AG04450 (cell line): Measurements from ENCODE around the gene SMIM14. TPM values are rescaled to one million over a fixed set of nuclear protein-coding genes. Genes with fewer than 3 reads are reported as not detected.
"Not testable (repeated sequence)": the region's sequence is repeated elsewhere in the genome, so short reads cannot be mapped to it uniquely, and the experiment has no call there.

Experiments
- CTCF ChIA-PET: fragments of 300-600, 350-600 bp; formaldehyde crosslinking; extraction: SDS; loops from one replicate; lab custom pipeline; 2022; ENCODE audit warnings: antibody characterized with exemption, inconsistent platforms; lab: Charles Lee
- POLR2A ChIA-PET: fragments of 350-600 bp; formaldehyde crosslinking; extraction: SDS; loops from one replicate; lab custom pipeline; 2021; ENCODE audit warnings: antibody characterized with exemption, inconsistent platforms; lab: Yijun Ruan, JAX
- DNase-seq: peaks from one replicate; pipeline ENCODE4 v3.0.0-alpha.2; 2011; ENCODE audit warnings: low read depth, low spot score
- H3K27ac ChIP-seq: one replicate; pipeline ENCODE4 v1.5.1; 2012; ENCODE audit warnings: low read depth, low read length, control low read depth
- H3K27me3 ChIP-seq: one replicate; pipeline ENCODE4 v1.6.0; 2012; ENCODE audit warnings: low read length; ENCODE audit not compliant: control insufficient read depth, insufficient read depth
- H3K4me3 ChIP-seq: 2 replicates; pipeline ENCODE4 v1.5.1; 2011; ENCODE audit warnings: mild to moderate bottlenecking, low read depth, low read length, control low read depth
- H3K9me3 ChIP-seq: 2 replicates; pipeline ENCODE4 v1.5.1; 2012; ENCODE audit warnings: low read length; ENCODE audit not compliant: control insufficient read depth, insufficient read depth
- polyA plus RNA-seq: library from polyadenylated mRNA; depleted of rRNA; stranded (reverse); fragments of >200 nt; gene quantifications from 2 replicates; pipeline ENCODE4 v1.2.3, GENCODE V29; 2011
- TF ChIP-seq, protein P1 (sequence below): IDR thresholded peaks from 2 replicates; pipeline ENCODE4 v1.5.1; 2011; ENCODE audit warnings: low read depth, low read length, control low read depth, inconsistent platforms

Gene SMIM14
- polyA plus RNA-seq, 1 experiment = 53.7 TPM

DNA sequence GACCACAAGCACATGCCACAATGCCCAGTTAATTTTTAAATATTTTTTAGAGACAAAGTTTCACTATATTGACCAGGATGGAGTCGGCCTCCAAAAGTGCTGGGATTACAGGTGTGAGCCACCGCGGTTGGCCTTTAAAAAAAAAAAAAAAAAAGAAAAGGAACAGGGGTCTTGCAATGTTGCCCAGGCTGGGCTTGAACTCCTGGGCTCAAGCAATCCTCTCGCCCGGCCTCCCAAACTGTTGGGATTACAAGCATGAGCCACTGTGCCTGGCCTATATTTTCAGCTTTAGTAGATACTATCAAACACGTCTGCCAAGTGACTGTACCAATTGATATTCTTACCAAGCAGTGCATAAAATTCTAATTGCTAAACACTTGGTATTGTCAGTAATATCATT lies 120.2 kb downstream of the SMIM14 start:
- TF ChIP-seq, protein P1, sequence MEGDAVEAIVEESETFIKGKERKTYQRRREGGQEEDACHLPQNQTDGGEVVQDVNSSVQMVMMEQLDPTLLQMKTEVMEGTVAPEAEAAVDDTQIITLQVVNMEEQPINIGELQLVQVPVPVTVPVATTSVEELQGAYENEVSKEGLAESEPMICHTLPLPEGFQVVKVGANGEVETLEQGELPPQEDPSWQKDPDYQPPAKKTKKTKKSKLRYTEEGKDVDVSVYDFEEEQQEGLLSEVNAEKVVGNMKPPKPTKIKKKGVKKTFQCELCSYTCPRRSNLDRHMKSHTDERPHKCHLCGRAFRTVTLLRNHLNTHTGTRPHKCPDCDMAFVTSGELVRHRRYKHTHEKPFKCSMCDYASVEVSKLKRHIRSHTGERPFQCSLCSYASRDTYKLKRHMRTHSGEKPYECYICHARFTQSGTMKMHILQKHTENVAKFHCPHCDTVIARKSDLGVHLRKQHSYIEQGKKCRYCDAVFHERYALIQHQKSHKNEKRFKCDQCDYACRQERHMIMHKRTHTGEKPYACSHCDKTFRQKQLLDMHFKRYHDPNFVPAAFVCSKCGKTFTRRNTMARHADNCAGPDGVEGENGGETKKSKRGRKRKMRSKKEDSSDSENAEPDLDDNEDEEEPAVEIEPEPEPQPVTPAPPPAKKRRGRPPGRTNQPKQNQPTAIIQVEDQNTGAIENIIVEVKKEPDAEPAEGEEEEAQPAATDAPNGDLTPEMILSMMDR = no peak
- no peak overlapping the region for H3K4me3 ChIP-seq
- ChIA-PET CTCF (interaction anchor here (0.6 kb wide), 1 partner anchor 457 kb away, joined by 3 read pairs; no protein-coding TSS in a partner anchor), POLR2A (interaction anchor here (0.6 to 1.5 kb wide), 3 partner anchors 9 to 126 kb away, joined by 3 read pairs; partner anchors contain the start of gene UGDH)
- no peak for DNase-seq
- no peaks in the 10 kb centered on the region for H3K9me3 ChIP-seq
- H3K27ac ChIP-seq = no peak overlapping the region
- no peaks in the 10 kb centered on the region for H3K27me3 ChIP-seq

DNA sequence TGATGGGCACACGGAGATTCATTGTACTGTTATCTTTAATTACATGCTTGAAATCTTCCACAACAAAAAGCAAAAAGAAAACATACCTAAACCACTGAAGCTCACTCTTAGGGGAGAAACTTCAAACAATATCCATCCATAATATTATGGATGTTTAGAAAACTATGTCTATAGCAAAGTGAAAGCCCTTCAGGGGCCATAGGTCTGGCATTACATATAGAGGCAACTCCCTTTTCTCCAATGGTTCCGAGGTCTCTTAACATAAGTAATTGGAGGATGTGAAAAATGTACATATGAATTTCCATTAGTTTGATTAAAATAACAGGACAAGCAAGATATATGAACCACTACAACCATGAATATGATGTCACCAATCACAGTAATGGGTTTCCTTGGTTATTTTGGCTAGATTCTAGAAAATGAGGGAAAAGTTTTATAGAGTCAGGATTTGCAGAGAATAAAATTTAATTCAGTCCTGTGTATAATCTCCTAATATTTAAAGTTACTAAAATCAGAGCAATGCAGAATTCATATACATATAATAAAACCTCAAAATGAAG lies 122.2 kb downstream of the SMIM14 start:
- CTCF ChIA-PET = no interaction called here
- no peak overlapping the region for H3K4me3 ChIP-seq
- TF ChIP-seq, protein P1 = no peak
- H3K9me3 ChIP-seq = no peaks in the 10 kb centered on the region
- POLR2A ChIA-PET = no interaction called here
- no peak overlapping the region for H3K27ac ChIP-seq
- H3K27me3 ChIP-seq = no peaks in the 10 kb centered on the region
- DNase-seq = no peak

DNA sequence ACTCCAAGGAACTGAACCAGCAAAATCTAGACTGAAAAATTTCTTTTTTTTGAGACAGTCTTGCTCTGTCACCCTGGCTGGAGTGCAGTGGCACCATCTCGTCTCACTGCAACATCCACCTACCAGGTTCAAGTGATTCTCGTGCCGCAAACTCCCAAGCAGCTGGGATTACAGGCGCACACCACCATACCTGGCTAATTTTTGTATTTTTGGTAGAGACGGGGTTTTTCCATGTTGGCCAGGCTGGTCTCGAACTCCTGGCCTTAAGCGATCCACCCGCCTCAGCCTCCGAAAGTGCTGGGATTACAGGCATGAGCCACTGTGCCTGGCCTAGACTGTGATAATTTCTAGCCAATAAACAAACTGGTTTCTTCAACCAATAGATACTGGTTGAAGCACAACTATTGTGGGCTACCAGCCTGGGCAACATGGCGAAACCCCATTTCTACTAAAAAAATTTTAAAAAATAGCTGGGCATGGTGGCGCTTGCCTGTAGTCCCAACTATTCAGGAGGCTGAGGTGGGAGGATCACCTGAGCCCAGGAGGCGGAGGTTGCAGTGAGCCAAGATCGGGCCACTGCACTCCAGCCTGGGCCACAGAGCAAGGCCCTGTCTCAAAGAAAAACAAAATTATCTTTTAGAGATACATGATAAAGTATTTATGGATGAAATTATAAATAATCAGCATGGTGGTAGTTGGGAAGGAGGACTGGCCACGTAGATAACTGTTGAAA lies 122.8 kb downstream of the SMIM14 start:
- H3K4me3 ChIP-seq, H3K27me3 ChIP-seq, DNase-seq, H3K9me3 ChIP-seq, CTCF ChIA-PET: not testable (repeated sequence)
- peak overlapping the region; percentile 22 for H3K27ac ChIP-seq
- POLR2A ChIA-PET = interaction anchor here (1.7 kb wide), 1 partner anchor 11 kb away, joined by 7 read pairs; the partner anchor contains the start of gene UGDH

DNA sequence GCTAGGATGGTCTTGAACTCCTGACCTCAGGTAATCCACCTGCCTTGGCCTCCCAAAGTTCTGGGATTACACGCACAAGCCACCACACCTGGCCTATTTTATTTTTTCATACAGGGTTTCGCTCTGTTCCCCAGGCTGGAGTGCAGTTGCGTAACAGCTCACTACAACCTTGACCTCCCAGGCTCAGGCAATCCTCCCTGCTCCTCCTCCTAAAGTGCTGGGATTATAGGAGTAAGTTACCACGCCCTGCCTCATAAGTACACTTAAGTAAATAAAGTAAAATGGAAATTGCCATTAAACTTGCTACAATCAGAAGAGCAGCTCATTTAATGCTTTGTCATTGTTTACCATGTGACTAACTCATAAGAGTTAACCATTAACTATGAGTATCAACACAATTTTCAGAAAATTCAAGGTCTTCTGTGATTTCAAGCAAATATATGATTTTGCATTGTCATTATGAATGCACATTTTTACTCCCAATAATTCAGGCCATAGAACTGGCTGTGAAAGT lies 123.7 kb downstream of the SMIM14 start:
- Histone ChIP-seq H3K27ac (peak overlapping the region; percentile 77), H3K9me3 (no peaks in the 10 kb centered on the region), H3K4me3 (no peak overlapping the region), H3K27me3 (no peaks in the 10 kb centered on the region)
- no peak for DNase-seq
- ChIA-PET POLR2A (interaction anchor here (0.6 to 1.7 kb wide), 2 partner anchors 12 to 45 kb away, joined by 5 to 7 read pairs; partner anchors contain the start of gene UGDH), CTCF (no interaction called here)
- TF ChIP-seq, protein P1 = no peak

DNA sequence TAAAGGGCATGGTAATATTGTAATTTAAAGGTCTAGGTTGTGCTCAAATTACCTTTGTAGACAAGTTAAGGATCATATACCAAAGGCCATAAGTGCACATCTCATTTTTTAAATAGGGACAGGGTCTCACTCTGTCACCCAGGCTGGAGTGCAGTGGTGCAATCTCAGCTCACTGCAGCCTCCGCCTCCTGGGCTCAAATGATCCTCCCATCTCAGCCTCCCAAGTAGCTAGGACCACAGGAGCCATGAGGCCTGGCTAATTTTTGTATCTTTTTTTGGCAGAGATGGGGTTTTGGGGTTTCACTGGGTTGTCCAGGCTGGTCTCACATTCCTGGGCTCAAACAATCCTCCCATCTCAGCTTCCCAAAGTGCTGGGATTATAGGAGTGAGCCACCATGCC lies 124.4 kb downstream of the SMIM14 start:
- CTCF ChIA-PET, DNase-seq, H3K27me3 ChIP-seq, H3K27ac ChIP-seq, H3K9me3 ChIP-seq, H3K4me3 ChIP-seq: not testable (repeated sequence)
- POLR2A ChIA-PET = interaction anchor here (1.7 kb wide), 1 partner anchor 13 kb away, joined by 7 read pairs; the partner anchor contains the start of gene UGDH
